ENCODE data around the gene NWD2.

DNA sequence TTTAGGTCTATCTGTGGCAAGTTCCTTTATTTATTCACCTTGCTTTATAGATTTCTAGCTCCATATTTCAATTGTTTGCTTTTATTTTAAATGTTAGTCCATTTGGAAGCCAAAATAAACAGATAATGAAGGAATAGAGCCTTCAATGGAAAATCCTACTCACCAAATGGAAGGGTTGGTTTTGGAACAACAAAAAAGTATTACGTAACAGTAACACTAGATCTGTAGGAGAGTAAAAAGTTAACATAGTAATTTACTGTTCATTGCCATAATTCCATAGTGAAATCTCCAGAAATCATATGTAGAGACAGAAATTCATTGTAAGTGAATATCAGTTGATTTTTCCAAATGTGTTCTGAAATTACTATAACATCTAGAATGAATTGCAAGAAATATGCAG is 34.6 kb downstream of the NWD2 start:
- TF ChIP-seq REST (IDR thresholded peaks at IDR 0.05; ENCODE audit: insufficient read depth in 1 of 2, low read depth in 2 of 2, low read length in 2 of 2) (no peak), POLR2AphosphoS5 (IDR thresholded peaks at IDR 0.05; ENCODE audit: low read depth, low read length) (no peak), FOXP2 (optimal IDR thresholded peaks at IDR 0.05; ENCODE audit: borderline replicate concordance, extremely low read depth, extremely low read length, insufficient read depth) (no peak), TAF1 (IDR thresholded peaks at IDR 0.05; ENCODE audit: borderline replicate concordance, insufficient read depth, low read length) (no peak)

Measured in PFSK-1 (cell line).